ENCODE data around the gene TMA7. TPM values are rescaled to one million over a fixed set of nuclear protein-coding genes. Genes with fewer than 3 reads are reported as not detected.

Gene TMA7
- total and polyA plus RNA-seq, 2 donors (not counting 1 experiment from before 2014, with no cell fraction given), result 306 to 337 TPM

GRCh38 chr3:48427630-48427962 is 12.5 kb upstream of the TMA7 start:
- TF ChIP-seq, protein P1, sequence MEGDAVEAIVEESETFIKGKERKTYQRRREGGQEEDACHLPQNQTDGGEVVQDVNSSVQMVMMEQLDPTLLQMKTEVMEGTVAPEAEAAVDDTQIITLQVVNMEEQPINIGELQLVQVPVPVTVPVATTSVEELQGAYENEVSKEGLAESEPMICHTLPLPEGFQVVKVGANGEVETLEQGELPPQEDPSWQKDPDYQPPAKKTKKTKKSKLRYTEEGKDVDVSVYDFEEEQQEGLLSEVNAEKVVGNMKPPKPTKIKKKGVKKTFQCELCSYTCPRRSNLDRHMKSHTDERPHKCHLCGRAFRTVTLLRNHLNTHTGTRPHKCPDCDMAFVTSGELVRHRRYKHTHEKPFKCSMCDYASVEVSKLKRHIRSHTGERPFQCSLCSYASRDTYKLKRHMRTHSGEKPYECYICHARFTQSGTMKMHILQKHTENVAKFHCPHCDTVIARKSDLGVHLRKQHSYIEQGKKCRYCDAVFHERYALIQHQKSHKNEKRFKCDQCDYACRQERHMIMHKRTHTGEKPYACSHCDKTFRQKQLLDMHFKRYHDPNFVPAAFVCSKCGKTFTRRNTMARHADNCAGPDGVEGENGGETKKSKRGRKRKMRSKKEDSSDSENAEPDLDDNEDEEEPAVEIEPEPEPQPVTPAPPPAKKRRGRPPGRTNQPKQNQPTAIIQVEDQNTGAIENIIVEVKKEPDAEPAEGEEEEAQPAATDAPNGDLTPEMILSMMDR (conservative IDR thresholded peaks at IDR 0.05 in 1 of 2, IDR thresholded peaks at IDR 0.05 in 1 of 2; ENCODE audit: low read depth in 1 of 2, low read length in 2 of 2), result no peak
- TF ChIP-seq EZH2 (IDR thresholded peaks at IDR 0.05; ENCODE audit: low read length, missing control alignments), result no peak
- Histone ChIP-seq H3K4me1 (ENCODE audit: control insufficient read depth, extremely low read depth, insufficient read depth, low read length) (peaks cover 16% of the 10 kb centered on the region), H3K36me3 (ENCODE audit: control insufficient read depth, insufficient read depth, low read length) (peaks cover 4% of the 10 kb centered on the region), H3K4me2 (ENCODE audit: extremely low read depth, insufficient read depth, low read length) (peak overlapping the region; percentile 79), H3K27ac (ENCODE audit: insufficient read depth, low read length) (no peak overlapping the region), H3K79me2 (ENCODE audit: control insufficient read depth, insufficient read depth, low read length) (no peaks in the 10 kb centered on the region), H2AFZ (ENCODE audit: low read length) (no peak overlapping the region), H3K27me3 (ENCODE audit: control insufficient read depth, insufficient read depth, low read length) (no peaks in the 10 kb centered on the region), H3K4me3 (replicated peaks in 1 of 4; ENCODE audit: control extremely low read depth in 1 of 4, insufficient read depth in 1 of 4, low read depth in 3 of 4, low read length in 4 of 4) (peak overlapping the region in 3 of 4 experiments; percentile 14 to 69 (median 66)), H4K20me1 (ENCODE audit: control insufficient read depth, extremely low read depth, insufficient read depth, low read length) (no peaks in the 10 kb centered on the region), H3K9me3 (ENCODE audit: control insufficient read depth, insufficient read depth, low read depth, low read length) (no peaks in the 10 kb centered on the region), H3K9ac (ENCODE audit: insufficient read depth, low read length) (no peak overlapping the region)
- no peak for DNase-seq (ENCODE audit: low read depth in 2 of 2)

DNA sequence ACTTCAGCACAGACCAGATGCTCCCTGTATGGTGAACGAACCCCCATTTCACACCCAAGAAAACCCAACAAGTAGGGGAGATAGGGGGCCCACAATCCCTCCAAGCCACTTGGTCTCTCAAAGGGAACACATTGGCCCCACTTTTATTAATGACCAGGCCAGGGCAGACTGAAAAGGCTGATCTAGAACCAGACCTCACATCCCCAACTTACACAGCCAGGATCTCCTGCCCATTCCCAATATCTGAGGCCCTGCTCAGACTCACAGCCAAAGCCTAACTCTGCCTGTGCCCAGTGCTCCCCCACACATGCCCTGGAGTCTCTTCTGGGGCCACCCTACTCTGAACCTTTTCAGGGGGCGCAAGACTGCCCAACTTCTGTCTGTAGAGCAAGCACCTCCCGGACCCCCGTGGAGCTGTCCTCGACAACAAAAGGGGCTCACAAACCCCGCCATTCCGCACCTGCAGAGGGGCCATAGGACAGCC is 11.9 kb upstream of the TMA7 start:
- Histone ChIP-seq H3K4me2 (ENCODE audit: extremely low read depth, insufficient read depth, low read length) (peak overlapping the region; percentile 79), H3K4me3 (replicated peaks in 1 of 4; ENCODE audit: control extremely low read depth in 1 of 4, insufficient read depth in 1 of 4, low read depth in 3 of 4, low read length in 4 of 4) (peak overlapping the region in 3 of 4 experiments; percentile 57 to 69 (median 66)), H3K27ac (ENCODE audit: insufficient read depth, low read length) (no peak overlapping the region), H3K9ac (ENCODE audit: insufficient read depth, low read length) (no peak overlapping the region), H3K27me3 (ENCODE audit: control insufficient read depth, insufficient read depth, low read length) (no peaks in the 10 kb centered on the region), H4K20me1 (ENCODE audit: control insufficient read depth, extremely low read depth, insufficient read depth, low read length) (no peaks in the 10 kb centered on the region), H3K36me3 (ENCODE audit: control insufficient read depth, insufficient read depth, low read length) (peaks cover 5% of the 10 kb centered on the region), H3K9me3 (ENCODE audit: control insufficient read depth, insufficient read depth, low read depth, low read length) (no peaks in the 10 kb centered on the region), H3K79me2 (ENCODE audit: control insufficient read depth, insufficient read depth, low read length) (no peaks in the 10 kb centered on the region), H3K4me1 (ENCODE audit: control insufficient read depth, extremely low read depth, insufficient read depth, low read length) (peaks cover 18% of the 10 kb centered on the region), H2AFZ (ENCODE audit: low read length) (no peak overlapping the region)
- TF ChIP-seq, protein P1 (conservative IDR thresholded peaks at IDR 0.05 in 1 of 2, IDR thresholded peaks at IDR 0.05 in 1 of 2; ENCODE audit: low read depth in 1 of 2, low read length in 2 of 2), result no peak
- no peak for TF ChIP-seq EZH2 (IDR thresholded peaks at IDR 0.05; ENCODE audit: low read length, missing control alignments)
- DNase-seq (ENCODE audit: low read depth in 2 of 2), result no peak

- peak overlapping the region; percentile 28 for H3K27ac ChIP-seq (ENCODE audit: insufficient read depth, low read length)
- DNase-seq (ENCODE audit: low read depth in 2 of 2), result peak; percentile 31 to 40
- peaks cover 7% of the 10 kb centered on the region for H3K36me3 ChIP-seq (ENCODE audit: control insufficient read depth, insufficient read depth, low read length)
- H3K79me2 ChIP-seq (ENCODE audit: control insufficient read depth, insufficient read depth, low read length), result no peaks in the 10 kb centered on the region
- H4K20me1 ChIP-seq (ENCODE audit: control insufficient read depth, extremely low read depth, insufficient read depth, low read length), result no peaks in the 10 kb centered on the region
- H3K4me3 ChIP-seq (replicated peaks in 1 of 4; ENCODE audit: control extremely low read depth in 1 of 4, insufficient read depth in 1 of 4, low read depth in 3 of 4, low read length in 4 of 4), result peak overlapping the region; percentile 57 to 69 (median 62)
- H2AFZ ChIP-seq (ENCODE audit: low read length), result no peak overlapping the region
- peaks cover 19% of the 10 kb centered on the region for H3K4me1 ChIP-seq (ENCODE audit: control insufficient read depth, extremely low read depth, insufficient read depth, low read length)
- no peaks in the 10 kb centered on the region for H3K9me3 ChIP-seq (ENCODE audit: control insufficient read depth, insufficient read depth, low read depth, low read length)
- H3K4me2 ChIP-seq (ENCODE audit: extremely low read depth, insufficient read depth, low read length), result peak overlapping the region; percentile 79
- H3K9ac ChIP-seq (ENCODE audit: insufficient read depth, low read length), result peak overlapping the region; percentile 75
- TF ChIP-seq, protein P1 (conservative IDR thresholded peaks at IDR 0.05 in 1 of 2, IDR thresholded peaks at IDR 0.05 in 1 of 2; ENCODE audit: low read depth in 1 of 2, low read length in 2 of 2), result no peak
- no peak for TF ChIP-seq EZH2 (IDR thresholded peaks at IDR 0.05; ENCODE audit: low read length, missing control alignments)
- no peaks in the 10 kb centered on the region for H3K27me3 ChIP-seq (ENCODE audit: control insufficient read depth, insufficient read depth, low read length)
Observed at GRCh38 chr3:48428572-48429316, 11.3 kb upstream of the TMA7 start.
